ENCODE measurements around the gene GID8. TPM values are rescaled to one million over a fixed set of nuclear protein-coding genes. Genes with fewer than 3 reads are reported as not detected.
A peak's percentile ranks its signal among the peaks of the same experiment; 100 is the strongest.

Gene GID8
- total RNA-seq, 1 donor from 2014 or later = 48.7 TPM

DNA sequence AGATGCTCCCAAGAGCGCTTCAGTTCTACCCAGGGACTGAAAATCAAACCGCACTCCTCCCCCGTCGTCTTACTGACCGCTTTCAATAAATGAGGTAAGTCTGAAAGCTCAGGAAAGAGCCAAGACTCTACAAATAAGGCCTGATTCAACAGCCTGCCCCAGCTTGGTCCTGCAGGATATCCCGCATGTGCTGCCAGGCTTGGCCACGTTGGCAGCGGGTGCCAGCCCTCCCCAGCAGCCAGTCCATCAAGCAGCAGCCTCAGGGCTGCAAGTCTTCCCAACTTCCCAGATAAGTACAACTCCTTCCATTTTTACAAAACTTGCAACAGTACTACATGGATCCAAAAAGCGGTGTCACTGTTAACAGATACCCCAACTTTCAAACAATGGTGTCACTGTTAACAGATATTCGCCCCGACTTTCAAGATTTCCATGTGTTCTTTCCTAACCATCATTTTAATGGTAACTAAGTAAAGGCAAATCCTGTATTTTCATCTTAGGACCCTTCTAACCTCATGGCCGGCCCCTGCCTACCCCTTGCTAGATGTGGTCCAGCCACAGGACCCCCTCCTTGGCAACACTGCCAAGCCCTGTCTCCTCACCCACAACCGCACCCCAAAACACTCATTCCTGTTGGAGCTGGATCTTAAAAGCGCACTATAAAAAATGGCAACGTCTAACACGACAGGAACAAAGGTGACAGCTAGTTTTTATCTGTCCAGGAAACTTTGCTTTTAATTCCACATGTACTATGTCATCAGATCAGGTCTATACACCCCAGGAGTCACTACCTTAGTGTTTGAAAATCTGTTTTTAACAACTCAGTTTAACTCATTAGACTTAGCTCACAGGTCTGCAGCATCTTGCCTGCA, 39.6 kb upstream of the GID8 start:
- Mint-ChIP-seq H3K27me3 (ENCODE audit: insufficient read depth, low read depth) (peaks cover 2% of the 10 kb centered on the region), H3K36me3 (peaks cover 3% of the 10 kb centered on the region), H3K9me3 (no peaks in the 10 kb centered on the region), H3K4me1 (peaks cover 23% of the 10 kb centered on the region), H3K27ac (peak overlapping the region; percentile 27), H3K4me3 (no peak overlapping the region)
- Histone ChIP-seq H4K20me1 (ENCODE audit: low read depth) (peaks cover 30% of the 10 kb centered on the region), H3K27me3 (no peaks in the 10 kb centered on the region), H3K79me2 (ENCODE audit: low read depth) (no peaks in the 10 kb centered on the region), H3K4me2 (no peak overlapping the region), H2AFZ (replicated peaks) (no peak overlapping the region), H3K36me3 (no peaks in the 10 kb centered on the region), H3K9me3 (ENCODE audit: low read depth) (no peaks in the 10 kb centered on the region), H3K4me3 (no peak overlapping the region), H3K27ac (no peak overlapping the region), H3K4me1 (peaks cover 17% of the 10 kb centered on the region), H3F3A (ENCODE audit: low read depth) (peaks cover 39% of the 10 kb centered on the region), H3K9ac (peak overlapping the region; percentile 23)
- DNase-seq (ENCODE audit: low spot score) = no peak
- TF ChIP-seq EZH2phosphoT487 (IDR thresholded peaks at IDR 0.05) (no peak), EZH2 (IDR thresholded peaks at IDR 0.05) (no peak)
- TF ChIP-seq, protein P1, sequence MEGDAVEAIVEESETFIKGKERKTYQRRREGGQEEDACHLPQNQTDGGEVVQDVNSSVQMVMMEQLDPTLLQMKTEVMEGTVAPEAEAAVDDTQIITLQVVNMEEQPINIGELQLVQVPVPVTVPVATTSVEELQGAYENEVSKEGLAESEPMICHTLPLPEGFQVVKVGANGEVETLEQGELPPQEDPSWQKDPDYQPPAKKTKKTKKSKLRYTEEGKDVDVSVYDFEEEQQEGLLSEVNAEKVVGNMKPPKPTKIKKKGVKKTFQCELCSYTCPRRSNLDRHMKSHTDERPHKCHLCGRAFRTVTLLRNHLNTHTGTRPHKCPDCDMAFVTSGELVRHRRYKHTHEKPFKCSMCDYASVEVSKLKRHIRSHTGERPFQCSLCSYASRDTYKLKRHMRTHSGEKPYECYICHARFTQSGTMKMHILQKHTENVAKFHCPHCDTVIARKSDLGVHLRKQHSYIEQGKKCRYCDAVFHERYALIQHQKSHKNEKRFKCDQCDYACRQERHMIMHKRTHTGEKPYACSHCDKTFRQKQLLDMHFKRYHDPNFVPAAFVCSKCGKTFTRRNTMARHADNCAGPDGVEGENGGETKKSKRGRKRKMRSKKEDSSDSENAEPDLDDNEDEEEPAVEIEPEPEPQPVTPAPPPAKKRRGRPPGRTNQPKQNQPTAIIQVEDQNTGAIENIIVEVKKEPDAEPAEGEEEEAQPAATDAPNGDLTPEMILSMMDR (IDR thresholded peaks at IDR 0.05) = no peak

GRCh38 chr20:62898970-62899632, 38.8 kb upstream of the GID8 start:
- peak overlapping the region; percentile 65 for H3K4me2 ChIP-seq
- H3K79me2 ChIP-seq (ENCODE audit: low read depth) = no peaks in the 10 kb centered on the region
- peaks cover 30% of the 10 kb centered on the region for H4K20me1 ChIP-seq (ENCODE audit: low read depth)
- Mint-ChIP-seq H3K9me3 (no peaks in the 10 kb centered on the region), H3K27ac (no peak overlapping the region), H3K4me3 (peak overlapping the region; percentile 25), H3K4me1 (peaks cover 23% of the 10 kb centered on the region), H3K36me3 (peaks cover 7% of the 10 kb centered on the region), H3K27me3 (ENCODE audit: insufficient read depth, low read depth) (peaks cover 2% of the 10 kb centered on the region)
- no peaks in the 10 kb centered on the region for H3K27me3 ChIP-seq
- H3K4me1 ChIP-seq = peaks cover 17% of the 10 kb centered on the region
- no peak overlapping the region for H3K4me3 ChIP-seq
- H3F3A ChIP-seq (ENCODE audit: low read depth) = peaks cover 38% of the 10 kb centered on the region
- H2AFZ ChIP-seq (replicated peaks) = no peak overlapping the region
- H3K9ac ChIP-seq = peak overlapping the region; percentile 23
- no peak for TF ChIP-seq EZH2 (IDR thresholded peaks at IDR 0.05)
- no peaks in the 10 kb centered on the region for H3K36me3 ChIP-seq
- no peaks in the 10 kb centered on the region for H3K9me3 ChIP-seq (ENCODE audit: low read depth)
- H3K27ac ChIP-seq = no peak overlapping the region
- no peak for DNase-seq (ENCODE audit: low spot score)

GRCh38 chr20:62899633-62900051, 38.3 kb upstream of the GID8 start:
- H3K9ac ChIP-seq = no peak overlapping the region

DNA sequence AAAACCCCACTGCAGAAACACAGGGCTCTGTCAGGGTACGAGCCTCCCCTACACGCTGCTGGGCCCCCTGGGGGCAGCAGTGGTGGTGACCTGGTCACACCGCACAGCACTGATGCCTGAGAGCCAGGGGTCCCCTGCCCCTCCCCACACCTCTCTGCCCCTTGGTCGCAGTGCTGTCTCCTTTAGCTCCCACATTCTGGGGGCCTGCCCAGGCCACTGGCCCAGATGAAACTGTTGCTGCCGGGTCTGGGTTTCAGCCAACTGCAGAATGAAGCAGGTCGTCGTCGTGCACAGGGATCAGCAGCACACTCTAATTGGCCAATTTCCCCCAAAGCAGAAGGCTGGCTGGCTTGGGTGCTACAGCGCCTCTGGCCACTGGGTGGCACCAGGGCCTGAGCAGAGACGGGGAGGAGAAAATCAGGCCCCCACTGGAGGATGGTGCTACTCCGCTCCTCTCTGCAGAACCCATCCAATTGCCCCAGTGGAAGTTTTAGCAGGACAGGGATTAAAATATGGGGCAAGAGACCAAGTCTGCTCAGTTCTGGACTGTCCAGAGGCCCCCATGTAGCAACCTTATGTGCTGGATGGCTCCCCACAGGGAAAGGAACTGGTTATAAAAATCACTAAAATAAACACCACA, 37.8 kb upstream of the GID8 start:
- Histone ChIP-seq H2AFZ (replicated peaks) (no peak overlapping the region), H3K27me3 (no peaks in the 10 kb centered on the region), H3K27ac (peak overlapping the region; percentile 48), H3K4me3 (peak overlapping the region; percentile 27), H3K4me1 (peaks cover 17% of the 10 kb centered on the region), H3K9ac (no peak overlapping the region), H3K4me2 (peak overlapping the region; percentile 65), H3K36me3 (no peaks in the 10 kb centered on the region), H3K79me2 (ENCODE audit: low read depth) (no peaks in the 10 kb centered on the region), H3K9me3 (ENCODE audit: low read depth) (no peaks in the 10 kb centered on the region), H4K20me1 (ENCODE audit: low read depth) (peaks cover 30% of the 10 kb centered on the region), H3F3A (ENCODE audit: low read depth) (peaks cover 35% of the 10 kb centered on the region)
- Mint-ChIP-seq H3K27ac (no peak overlapping the region), H3K4me3 (peak overlapping the region; percentile 65), H3K36me3 (peaks cover 15% of the 10 kb centered on the region), H3K9me3 (no peaks in the 10 kb centered on the region), H3K4me1 (peaks cover 23% of the 10 kb centered on the region), H3K27me3 (ENCODE audit: insufficient read depth, low read depth) (peaks cover 2% of the 10 kb centered on the region)
- TF ChIP-seq, protein P1 (IDR thresholded peaks at IDR 0.05) = peak; percentile 73
- no peak for TF ChIP-seq EZH2phosphoT487 (IDR thresholded peaks at IDR 0.05)
- peak; percentile 89 for DNase-seq (ENCODE audit: low spot score)

More at GRCh38 chr20:62899633-62900051, 38.3 kb upstream of the GID8 start:
- H3K4me3 ChIP-seq = peak overlapping the region; percentile 27
- peak overlapping the region; percentile 65 for H3K4me2 ChIP-seq
- peaks cover 10% of the 10 kb centered on the region for H3K36me3 Mint-ChIP-seq
- H3K27me3 ChIP-seq = no peaks in the 10 kb centered on the region
- peak; percentile 47 for DNase-seq (ENCODE audit: low spot score)
- H4K20me1 ChIP-seq (ENCODE audit: low read depth) = peaks cover 30% of the 10 kb centered on the region
- no peak overlapping the region for H3K27ac ChIP-seq
- H3K4me1 ChIP-seq = peaks cover 17% of the 10 kb centered on the region
- H3K27me3 Mint-ChIP-seq (ENCODE audit: insufficient read depth, low read depth) = peaks cover 2% of the 10 kb centered on the region
- H3K9me3 Mint-ChIP-seq = no peaks in the 10 kb centered on the region
- H3K4me3 Mint-ChIP-seq = no peak overlapping the region
- H2AFZ ChIP-seq (replicated peaks) = no peak overlapping the region
- no peak overlapping the region for H3K27ac Mint-ChIP-seq
- H3F3A ChIP-seq (ENCODE audit: low read depth) = peaks cover 37% of the 10 kb centered on the region
- H3K4me1 Mint-ChIP-seq = peaks cover 23% of the 10 kb centered on the region
- H3K9me3 ChIP-seq (ENCODE audit: low read depth) = no peaks in the 10 kb centered on the region
- H3K36me3 ChIP-seq = no peaks in the 10 kb centered on the region
- H3K79me2 ChIP-seq (ENCODE audit: low read depth) = no peaks in the 10 kb centered on the region
- TF ChIP-seq EZH2 (IDR thresholded peaks at IDR 0.05) (no peak), EZH2phosphoT487 (IDR thresholded peaks at IDR 0.05) (no peak)

All from neural progenitor cell (in vitro differentiated cells).